Smooth muscle cell (in vitro differentiated cells): Measurements from ENCODE around the gene ARL2. TPM values are rescaled to one million over a fixed set of nuclear protein-coding genes. Genes with fewer than 3 reads are reported as not detected.

Experiments
- DNase-seq: peaks from one replicate; lab custom pipeline; 2025; ENCODE audit not compliant: unreplicated experiment; lab: John Stamatoyannopoulos, UW
- H2AFZ ChIP-seq: fragments of 200-600 bp; sonication (generic); 2 replicates; pipeline ENCODE4 v1.6.0; 2016; ENCODE audit warnings: antibody characterized with exemption, low read depth, mild to moderate bottlenecking
- H3F3A ChIP-seq: fragments of 200-600 bp; sonication (generic); 2 replicates; pipeline ENCODE4 v1.6.0; 2017; ENCODE audit warnings: antibody characterized with exemption, low read depth
- H3K27ac ChIP-seq: fragments of 200-600 bp; sonication (generic); 2 replicates; pipeline ENCODE4 v1.5.1; 2016; ENCODE audit warnings: low read depth, mild to moderate bottlenecking
- H3K27me3 ChIP-seq: fragments of 200-600 bp; sonication (generic); 2 replicates; pipeline ENCODE4 v1.6.1; 2016; ENCODE audit warnings: low read depth, mild to moderate bottlenecking
- H3K36me3 ChIP-seq: fragments of 200-600 bp; sonication (generic); 2 replicates; pipeline ENCODE4 v1.5.1; 2016; ENCODE audit warnings: low read depth
- H3K4me1 ChIP-seq: fragments of 200-600 bp; sonication (generic); 2 replicates; pipeline ENCODE4 v1.5.1; 2016; ENCODE audit warnings: low read depth
- H3K4me2 ChIP-seq: fragments of 200-600 bp; sonication (generic); 2 replicates; pipeline ENCODE4 v1.6.0; 2016; ENCODE audit warnings: mild to moderate bottlenecking
- H3K4me3 ChIP-seq: fragments of 200-600 bp; sonication (generic); 2 replicates; pipeline ENCODE4 v1.5.1; 2016; ENCODE audit warnings: mild to moderate bottlenecking
- H3K79me2 ChIP-seq: fragments of 200-600 bp; sonication (generic); 2 replicates; pipeline ENCODE4 v1.6.0; 2016; ENCODE audit warnings: low read depth, mild to moderate bottlenecking
- H3K9ac ChIP-seq: fragments of 200-600 bp; sonication (generic); 2 replicates; pipeline ENCODE4 v1.6.0; 2016; ENCODE audit warnings: low read depth
- H3K9me3 ChIP-seq: fragments of 200-600 bp; sonication (generic); replicated peaks from 2 replicates; pipeline ENCODE4 v1.5.1; 2016; ENCODE audit warnings: low read depth
- H4K20me1 ChIP-seq: fragments of 200-600 bp; sonication (generic); 2 replicates; pipeline ENCODE4 v1.6.0; 2016; ENCODE audit warnings: low read depth
- WGBS: methylation state at CpG from one replicate; pipeline ENCODE4 v1.1.7; 2016; ENCODE audit warnings: low lambda C conversion rate; 5-methylcytosine and 5-hydroxymethylcytosine counted together
- polyA plus RNA-seq: library from polyadenylated mRNA; unstranded; fragments of >200 nt; fragmentation: Nextera tagmentation; extraction: Ambion mirVana; gene quantifications from 2 replicates; pipeline ENCODE4 v1.2.1, GENCODE V29; 2016
- total RNA-seq: library from RNA; depleted of rRNA; stranded (reverse); fragments of >200 nt; gene quantifications from 2 replicates; pipeline ENCODE4 v1.2.3, GENCODE V29; 2014
- TF ChIP-seq, protein P1 (sequence below): fragments of 200-600 bp; sonication (generic); IDR thresholded peaks from 2 replicates; pipeline ENCODE4 v1.5.1; 2017; ENCODE audit warnings: borderline replicate concordance, mild to moderate bottlenecking, antibody characterized with exemption; ENCODE audit not compliant: insufficient read depth, poor library complexity, severe bottlenecking

The ARL2 gene
- total RNA-seq (61.0 and 83.3 TPM in 2 replicates), polyA plus RNA-seq (116 and 122 TPM in 2 replicates)

DNA sequence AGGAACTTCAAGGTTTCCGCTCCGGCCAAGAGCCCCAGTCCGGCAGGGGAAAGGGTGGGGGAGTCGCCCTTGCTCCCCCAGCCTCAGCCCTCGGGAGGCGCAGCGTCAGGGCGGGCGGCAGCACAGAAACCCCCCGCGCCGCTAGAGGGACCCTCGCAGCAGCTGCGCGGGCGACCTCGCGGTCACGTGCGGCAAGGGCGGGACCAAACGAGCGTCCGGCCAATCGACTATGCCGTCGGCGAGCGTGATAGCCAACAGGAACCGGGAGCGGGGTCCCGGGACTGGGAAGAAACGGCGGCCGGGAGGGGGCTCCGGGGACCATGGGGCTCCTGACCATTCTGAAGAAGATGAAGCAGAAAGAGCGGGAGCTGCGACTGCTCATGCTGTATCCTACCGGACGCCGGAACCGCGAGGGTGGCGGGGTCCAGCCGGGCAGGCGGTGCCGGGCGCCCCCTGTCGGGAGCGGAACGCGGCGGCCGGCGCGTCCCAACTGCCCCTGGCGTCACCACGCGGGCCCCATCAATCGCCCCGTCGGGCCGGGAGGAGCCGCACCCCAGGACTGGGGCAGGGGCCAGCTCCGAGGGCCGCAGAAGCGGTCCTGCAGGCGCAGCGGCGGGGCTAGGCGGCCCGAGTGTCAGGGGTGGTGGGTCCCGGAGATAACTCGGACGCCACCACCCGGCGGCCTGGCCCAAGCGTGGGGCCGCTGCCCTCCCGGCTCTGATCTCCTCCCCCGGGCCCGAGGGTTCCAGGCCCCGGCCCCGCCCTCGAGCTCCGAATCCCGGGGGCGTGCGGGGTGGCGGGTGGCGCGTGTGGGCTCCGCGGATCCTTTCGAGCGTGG is at the start of gene ARL2:
ARL2 (plus strand) TSS at position 273 of the 838 bp plus-strand sequence; CDS start at position 321, 48 bp downstream.
- Histone ChIP-seq H3K4me1 (peaks cover 10% of the 10 kb centered on the region), H3K9me3 (no peaks in the 10 kb centered on the region), H3K4me2 (peak within 1 kb of the TSS; percentile 91), H3K36me3 (no peaks in the 10 kb centered on the region), H3K27me3 (no peaks in the 10 kb centered on the region), H3K27ac (peak within 1 kb of the TSS; percentile 93), H4K20me1 (no peaks in the 10 kb centered on the region), H2AFZ (peak within 1 kb of the TSS; percentile 98), H3K9ac (peak within 1 kb of the TSS; percentile 84), H3K4me3 (peak within 1 kb of the TSS; percentile 76), H3K79me2 (peaks cover 11% of the 10 kb centered on the region), H3F3A (peaks cover 6% of the 10 kb centered on the region)
- DNase-seq: peak; percentile 81
- TF ChIP-seq, protein P1, sequence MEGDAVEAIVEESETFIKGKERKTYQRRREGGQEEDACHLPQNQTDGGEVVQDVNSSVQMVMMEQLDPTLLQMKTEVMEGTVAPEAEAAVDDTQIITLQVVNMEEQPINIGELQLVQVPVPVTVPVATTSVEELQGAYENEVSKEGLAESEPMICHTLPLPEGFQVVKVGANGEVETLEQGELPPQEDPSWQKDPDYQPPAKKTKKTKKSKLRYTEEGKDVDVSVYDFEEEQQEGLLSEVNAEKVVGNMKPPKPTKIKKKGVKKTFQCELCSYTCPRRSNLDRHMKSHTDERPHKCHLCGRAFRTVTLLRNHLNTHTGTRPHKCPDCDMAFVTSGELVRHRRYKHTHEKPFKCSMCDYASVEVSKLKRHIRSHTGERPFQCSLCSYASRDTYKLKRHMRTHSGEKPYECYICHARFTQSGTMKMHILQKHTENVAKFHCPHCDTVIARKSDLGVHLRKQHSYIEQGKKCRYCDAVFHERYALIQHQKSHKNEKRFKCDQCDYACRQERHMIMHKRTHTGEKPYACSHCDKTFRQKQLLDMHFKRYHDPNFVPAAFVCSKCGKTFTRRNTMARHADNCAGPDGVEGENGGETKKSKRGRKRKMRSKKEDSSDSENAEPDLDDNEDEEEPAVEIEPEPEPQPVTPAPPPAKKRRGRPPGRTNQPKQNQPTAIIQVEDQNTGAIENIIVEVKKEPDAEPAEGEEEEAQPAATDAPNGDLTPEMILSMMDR: peak; percentile 82
- 2% methylated on average over 49 of the region's 96 CpGs for WGBS

DNA sequence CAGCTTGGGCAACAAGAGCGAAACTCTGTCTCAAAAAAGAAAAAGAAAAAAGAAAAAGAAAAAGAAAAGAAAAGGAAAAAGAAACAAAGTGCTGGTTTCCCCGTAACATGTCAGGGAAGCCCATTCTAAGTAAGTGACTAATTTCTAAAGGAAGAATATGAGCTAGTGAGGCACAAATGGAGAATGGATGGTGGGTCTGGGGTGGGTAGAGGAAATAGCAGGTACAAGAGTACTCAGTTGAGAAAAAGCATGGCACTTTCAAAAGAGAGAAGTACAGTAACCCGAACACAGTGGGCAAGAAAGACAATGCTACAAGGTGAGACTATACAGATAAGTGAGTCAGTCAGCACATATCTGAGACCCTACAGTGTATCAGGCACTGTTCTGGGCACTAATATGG is 46.6 kb upstream of the ARL2 start:
- no peak for DNase-seq
- H3K79me2 ChIP-seq: no peaks in the 10 kb centered on the region
- no peak overlapping the region for H3K27ac ChIP-seq
- TF ChIP-seq, protein P1: no peak
- H4K20me1 ChIP-seq: no peaks in the 10 kb centered on the region
- H3K36me3 ChIP-seq: no peaks in the 10 kb centered on the region
- H3K27me3 ChIP-seq: no peaks in the 10 kb centered on the region
- no peak overlapping the region for H3K4me3 ChIP-seq
- no peak overlapping the region for H2AFZ ChIP-seq
- no peak overlapping the region for H3K9ac ChIP-seq
- no peaks in the 10 kb centered on the region for H3K4me1 ChIP-seq
- peaks cover 3% of the 10 kb centered on the region for H3F3A ChIP-seq
- 92% methylated on average over 3 of the region's 3 CpGs for WGBS
- H3K9me3 ChIP-seq: no peaks in the 10 kb centered on the region
- no peak overlapping the region for H3K4me2 ChIP-seq

DNA sequence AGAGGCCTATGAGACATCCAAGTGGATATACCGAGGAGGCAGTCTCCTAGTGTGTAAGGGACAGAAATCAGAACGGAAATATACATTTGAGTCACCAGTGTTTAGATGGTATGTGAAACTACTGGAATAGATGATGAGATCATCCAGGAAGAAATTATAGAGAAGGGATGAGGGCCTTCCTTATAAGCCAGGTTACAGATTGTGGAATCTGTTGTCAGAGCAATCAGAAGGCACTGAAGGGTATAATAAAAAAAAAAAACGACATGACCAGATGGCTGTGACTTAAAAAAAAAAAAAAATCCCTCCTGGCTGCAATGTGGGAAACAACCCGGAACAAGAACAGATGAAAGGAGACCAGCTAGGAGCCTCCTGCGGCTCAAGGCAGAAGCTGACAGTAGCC is 44.8 kb upstream of the ARL2 start:
- 54% methylated on average over 5 of the region's 5 CpGs for WGBS
- DNase-seq: no peak

More for the DNA sequence above, 44.8 kb upstream of the ARL2 start:
- no peak overlapping the region for H2AFZ ChIP-seq
- H3K4me1 ChIP-seq: no peaks in the 10 kb centered on the region
- no peak overlapping the region for H3K9ac ChIP-seq
- peak overlapping the region; percentile 51 for H3K27ac ChIP-seq
- peaks cover 3% of the 10 kb centered on the region for H3F3A ChIP-seq
- no peaks in the 10 kb centered on the region for H3K79me2 ChIP-seq
- TF ChIP-seq, protein P1: no peak
- no peaks in the 10 kb centered on the region for H3K9me3 ChIP-seq
- H3K27me3 ChIP-seq: no peaks in the 10 kb centered on the region
- no peak overlapping the region for H3K4me3 ChIP-seq
- H3K4me2 ChIP-seq: no peak overlapping the region
- no peaks in the 10 kb centered on the region for H3K36me3 ChIP-seq
- no peaks in the 10 kb centered on the region for H4K20me1 ChIP-seq
